Stimulated activated CD4-positive, alpha-beta T cell treated with anti-CD3 and anti-CD28 coated beads, Interleukin-1b, Interleukin-23, amount 100 ng/mL, for 4 hours (primary cell): ENCODE results near the gene SLC36A1.

Source experiments
- DNase-seq, 2 donors: peaks; one replicate each; pipeline ENCODE4 v3.0.0-alpha.2; 2020; ENCODE audit warnings: low read depth in 2 of 2

SLC36A1 gene

DNA sequence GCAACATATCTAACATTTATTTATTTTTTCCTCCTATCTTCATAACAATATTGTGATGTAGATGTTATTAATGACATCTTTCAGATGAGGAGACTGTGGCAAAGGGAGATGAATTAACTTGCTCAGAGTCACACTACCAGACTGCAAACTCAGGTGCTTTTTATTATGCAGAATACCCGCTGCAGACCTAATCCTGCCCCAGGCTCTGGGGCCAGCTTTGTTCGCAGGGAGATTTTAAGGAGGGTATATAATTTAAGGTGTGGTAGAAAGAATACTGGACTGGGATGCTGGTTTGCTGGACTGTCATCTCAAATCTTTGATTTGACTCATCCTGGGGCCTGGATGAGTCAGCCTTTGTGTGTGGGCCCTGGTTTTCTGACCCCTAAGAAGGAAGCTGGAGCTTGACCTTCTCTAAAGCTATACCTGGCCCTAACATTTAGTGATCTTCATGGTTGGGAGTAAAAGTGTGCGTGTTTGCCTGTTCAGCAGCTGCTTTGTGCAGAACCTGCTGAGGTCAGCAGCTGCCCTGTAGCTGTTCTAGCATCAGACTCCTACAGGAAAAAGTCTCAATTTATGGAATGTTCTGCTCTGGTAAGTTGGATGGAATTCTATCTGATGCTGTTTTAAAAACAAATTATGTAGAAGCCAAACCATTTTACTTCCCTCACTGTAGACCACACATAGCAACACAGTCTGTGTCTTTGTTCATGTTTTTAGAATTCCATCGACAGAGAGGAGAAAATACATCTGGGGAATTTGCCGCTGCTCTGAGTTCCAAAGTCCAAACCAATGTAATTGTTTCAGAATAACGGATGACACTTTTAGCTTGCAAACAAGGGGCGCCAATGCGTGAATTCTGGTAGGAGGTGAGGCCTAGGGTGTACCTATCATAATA lies 4.5 kb downstream of the SLC36A1 start:
- no peak for DNase-seq

DNA sequence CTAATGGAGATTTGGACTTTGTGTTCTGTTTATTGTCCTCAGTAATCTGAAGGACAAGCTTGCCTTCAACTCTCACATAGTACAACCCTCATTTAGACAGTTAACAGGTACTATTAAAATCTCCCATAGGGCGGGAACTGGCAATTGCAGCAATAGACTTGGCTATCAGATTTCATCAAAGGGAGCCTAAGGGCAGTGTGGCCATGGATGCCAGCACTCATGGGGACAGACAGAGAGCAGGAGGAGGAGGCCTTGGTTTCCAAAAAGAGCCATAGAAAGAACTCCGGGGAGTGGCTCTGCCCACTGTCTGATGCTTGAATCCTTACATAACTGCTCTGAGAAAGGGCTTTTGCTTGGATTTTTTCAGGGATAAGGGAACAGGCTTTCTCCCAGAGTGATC lies 6.8 kb downstream of the SLC36A1 start:
- no peak for DNase-seq

DNA sequence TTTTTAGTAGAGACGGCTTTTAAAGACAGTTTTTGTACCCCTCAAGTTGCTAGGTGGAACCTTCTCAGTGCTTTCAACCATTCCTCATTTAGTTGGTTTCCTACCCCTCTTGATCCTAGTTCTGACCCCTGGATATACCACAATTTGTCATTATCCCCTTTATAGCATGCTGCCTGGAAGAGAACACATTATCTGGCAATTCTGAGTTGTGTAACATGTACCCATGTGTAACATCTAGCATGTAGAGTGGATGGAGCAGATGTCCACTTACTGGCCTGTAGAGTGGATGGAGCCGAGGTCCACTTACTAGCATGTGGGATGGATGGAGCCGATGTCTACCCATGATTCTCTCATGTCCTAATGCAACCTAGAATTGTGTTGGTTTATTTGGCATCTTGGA lies 7.5 kb downstream of the SLC36A1 start:
- no peak for DNase-seq

DNA sequence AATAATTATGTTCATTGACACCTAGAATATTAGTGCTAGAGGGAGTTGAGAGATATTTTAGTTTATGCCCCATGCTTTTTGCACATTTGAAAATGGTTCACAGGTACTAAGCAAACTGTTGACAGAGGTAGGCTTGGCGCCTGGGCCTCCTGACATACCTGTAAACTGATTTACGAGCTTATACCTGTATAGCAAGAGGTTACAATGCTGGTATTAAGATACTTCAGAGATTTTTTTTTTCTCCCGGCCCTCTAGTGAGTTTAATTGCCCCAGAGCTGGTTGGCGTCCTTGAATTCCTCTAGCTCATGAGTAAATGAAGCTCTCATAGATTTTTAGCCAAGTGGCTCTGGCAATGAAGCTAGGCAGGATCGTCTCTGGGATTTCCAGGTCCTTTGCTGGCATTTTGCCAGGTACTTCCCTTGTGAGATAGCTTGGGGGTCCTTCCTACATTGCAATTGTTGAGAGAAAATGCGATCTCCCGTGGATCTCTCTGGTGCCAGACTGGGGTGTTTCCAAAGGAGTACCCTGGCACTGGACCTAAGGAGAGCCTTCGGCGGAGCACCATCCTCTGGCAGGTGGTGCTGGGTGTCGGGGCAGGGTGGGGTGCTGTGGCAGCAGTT lies 9.0 kb downstream of the SLC36A1 start:
- no peak for DNase-seq

DNA sequence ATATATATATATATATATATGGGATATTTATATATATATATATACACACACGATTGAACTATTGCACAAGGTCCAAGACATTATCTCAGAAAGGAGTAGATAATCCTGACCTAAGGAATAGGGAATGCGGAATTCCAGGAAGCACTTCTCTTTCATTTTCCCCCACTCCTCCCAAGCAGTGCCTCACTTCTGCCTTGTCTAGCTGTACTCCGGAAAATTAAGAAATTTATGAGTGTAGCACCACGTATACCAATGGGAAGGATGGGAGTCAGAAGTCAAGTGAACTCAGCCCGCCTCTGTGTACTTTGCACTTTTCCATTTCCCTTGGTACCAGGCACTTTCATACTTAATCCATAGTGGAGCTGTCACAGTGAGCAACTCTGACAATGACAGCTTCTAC lies 10.9 kb downstream of the SLC36A1 start:
- no peak for DNase-seq

GRCh38 chr5:151459680-151460324 lies 12.4 kb downstream of the SLC36A1 start:
- no peak for DNase-seq

DNA sequence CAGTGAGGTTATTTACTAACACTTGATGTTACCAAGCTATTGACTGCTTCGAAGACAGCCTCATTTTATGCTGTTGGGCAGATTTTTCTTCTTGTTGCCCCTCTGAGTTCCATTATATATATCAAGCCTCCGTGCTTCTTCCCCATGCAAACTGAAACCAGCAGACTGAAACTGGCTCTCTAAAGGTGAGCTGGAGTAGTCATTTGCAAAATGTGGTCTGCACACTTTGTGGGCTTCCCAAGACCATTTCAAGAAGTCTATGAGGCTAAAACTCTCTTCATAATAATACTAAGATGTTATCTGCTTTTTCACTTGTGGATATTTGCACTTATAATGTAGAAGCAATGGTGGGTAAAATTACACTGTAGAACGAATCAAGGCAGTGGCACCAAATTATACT lies 13.9 kb downstream of the SLC36A1 start:
- DNase-seq: no peak

GRCh38 chr5:151463137-151464029 lies 16.0 kb downstream of the SLC36A1 start:
- no peak for DNase-seq

- DNase-seq: no peak
Measured at GRCh38 chr5:151464101-151464500, 16.7 kb downstream of the SLC36A1 start.

DNA sequence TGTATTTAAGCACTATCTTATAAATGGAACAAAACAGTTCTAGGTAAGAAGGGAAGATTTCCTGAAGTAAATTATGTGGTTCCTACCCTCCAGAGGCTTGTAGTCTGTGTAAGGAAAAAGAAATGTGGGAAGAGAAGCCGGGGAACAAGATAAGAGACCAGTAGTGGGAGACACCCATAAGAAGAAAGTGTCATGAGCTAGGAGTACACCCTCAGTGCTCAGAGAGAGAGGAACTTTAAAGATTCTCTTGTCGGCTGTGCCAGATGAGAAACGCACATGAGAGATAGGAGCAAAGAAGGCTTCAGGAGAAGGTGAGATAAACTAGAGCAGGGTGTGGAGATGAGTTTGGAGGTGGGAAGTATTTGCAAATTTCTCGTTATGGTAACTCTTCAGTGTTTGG lies 18.1 kb downstream of the SLC36A1 start:
- no peak for DNase-seq

GRCh38 chr5:151467576-151467975 lies 20.2 kb downstream of the SLC36A1 start:
- no peak for DNase-seq

DNA sequence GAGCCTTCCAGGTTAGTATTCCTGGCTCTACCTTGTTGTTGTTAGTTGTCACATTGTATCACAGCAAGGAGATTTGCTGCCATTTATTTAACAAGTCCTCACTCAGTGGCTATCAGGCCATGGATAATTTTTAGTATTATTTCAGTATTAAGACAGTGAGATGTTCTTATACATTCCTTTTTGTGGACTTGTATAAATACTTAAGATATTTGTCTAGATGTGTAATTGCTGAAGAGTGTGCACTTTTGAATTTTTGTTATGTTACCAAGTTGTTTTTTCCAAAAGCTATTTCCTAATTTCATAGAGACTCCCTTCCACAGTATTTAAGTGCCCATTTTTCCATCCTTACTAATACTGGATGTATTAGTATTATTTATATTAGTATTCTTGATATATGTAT lies 22.0 kb downstream of the SLC36A1 start:
- no peak for DNase-seq

DNA sequence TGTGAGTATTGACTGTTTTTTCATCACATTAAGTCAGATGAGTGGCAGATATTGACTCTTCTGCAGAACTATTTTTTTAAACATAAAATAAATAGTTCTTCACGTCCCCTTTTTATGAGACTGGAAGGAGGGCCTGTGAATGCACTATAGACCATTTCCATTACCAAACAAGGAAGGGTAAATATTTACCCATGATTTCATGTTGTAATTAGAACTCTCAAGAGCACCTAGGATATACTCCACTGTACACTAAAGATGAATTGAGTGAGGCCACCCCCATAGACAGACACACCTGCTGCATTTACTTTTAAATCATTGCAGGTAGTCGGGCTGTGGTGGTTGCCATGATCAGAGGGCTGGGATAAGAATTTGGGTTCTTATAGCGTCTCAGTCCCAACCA lies 22.6 kb downstream of the SLC36A1 start:
- no peak for DNase-seq

DNA sequence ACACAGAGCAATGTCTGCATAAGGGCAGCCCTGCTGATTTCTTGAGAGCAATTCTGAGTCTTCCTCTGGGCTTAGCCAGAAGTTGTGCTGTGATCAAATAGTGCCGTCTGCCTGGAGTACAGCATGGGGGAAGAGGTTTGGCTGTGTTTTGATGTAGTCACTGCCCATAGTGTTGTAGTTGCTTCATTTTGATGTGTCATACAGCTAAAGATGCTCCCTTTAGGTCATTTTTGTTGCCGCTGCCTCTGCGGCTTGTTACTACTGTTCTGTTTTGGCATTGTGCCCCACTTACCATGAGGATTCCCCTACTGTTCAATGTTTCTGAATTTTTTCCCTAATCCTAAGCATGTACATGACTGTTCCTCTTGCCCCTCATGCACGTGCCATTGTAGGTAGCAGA lies 23.0 kb downstream of the SLC36A1 start:
- DNase-seq: no peak

GRCh38 chr5:151471276-151471675 lies 23.9 kb downstream of the SLC36A1 start:
- DNase-seq: no peak

DNA sequence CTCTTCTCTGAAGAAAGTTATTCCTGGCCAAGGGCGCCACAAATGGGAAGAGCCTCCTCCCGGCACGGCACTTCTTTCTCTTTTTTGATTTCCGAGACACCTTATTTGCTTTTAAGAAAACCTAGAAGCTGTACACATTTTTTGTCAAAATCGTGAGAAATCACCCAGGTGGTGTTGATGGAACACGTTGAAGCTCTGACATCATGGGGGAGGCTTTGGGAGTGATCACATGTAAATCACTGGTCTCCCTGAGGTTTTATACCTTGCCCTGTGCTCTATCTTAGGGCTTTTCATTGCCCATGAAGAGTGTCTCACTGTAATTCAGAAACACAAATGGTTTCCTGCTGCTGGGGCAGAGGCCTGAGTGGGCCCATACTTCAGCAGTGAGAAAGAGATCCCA lies 27.4 kb downstream of the SLC36A1 start:
- no peak for DNase-seq

- no peak for DNase-seq
Measured at GRCh38 chr5:151475388-151475787, 28.0 kb downstream of the SLC36A1 start.

DNA sequence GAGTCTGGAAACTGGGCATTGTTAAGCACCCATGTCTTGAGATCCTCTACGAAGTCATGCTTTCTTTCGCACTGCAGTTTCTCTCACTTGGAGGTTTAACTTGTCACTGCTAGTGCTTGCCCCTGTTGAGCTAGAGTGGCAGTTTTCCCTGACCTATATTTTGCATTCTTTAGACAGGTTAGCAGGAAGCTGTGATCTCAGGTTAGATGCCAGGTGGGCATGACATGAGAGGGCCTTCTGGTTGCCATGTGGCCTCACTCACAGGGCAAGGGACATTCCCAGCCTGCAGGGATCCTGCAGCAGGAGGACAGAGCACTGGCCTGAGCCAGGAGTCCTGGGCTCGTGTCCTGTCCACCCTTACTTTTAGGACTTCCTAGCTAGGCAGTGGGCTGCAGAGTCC lies 28.6 kb downstream of the SLC36A1 start:
- no peak for DNase-seq

DNA sequence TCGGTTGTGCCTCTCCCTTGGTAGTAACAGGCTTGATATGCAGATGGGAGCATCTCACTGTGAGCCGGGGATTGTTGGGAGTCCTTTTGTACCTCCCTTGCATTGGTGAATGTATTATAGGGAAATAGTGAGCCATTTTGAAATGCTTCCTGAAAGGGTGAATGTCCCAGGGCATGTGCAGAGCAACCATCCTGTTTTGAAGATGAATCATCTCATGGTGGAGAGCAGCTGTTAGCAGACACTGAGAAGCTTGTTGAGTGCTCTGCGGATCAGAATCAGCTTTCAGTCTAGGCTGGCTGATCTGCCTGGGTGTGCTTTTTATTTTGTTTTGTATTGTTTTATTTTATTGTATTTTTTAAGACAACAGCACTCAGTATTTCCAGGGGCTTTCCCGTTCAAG lies 29.7 kb downstream of the SLC36A1 start:
- DNase-seq: no peak

DNA sequence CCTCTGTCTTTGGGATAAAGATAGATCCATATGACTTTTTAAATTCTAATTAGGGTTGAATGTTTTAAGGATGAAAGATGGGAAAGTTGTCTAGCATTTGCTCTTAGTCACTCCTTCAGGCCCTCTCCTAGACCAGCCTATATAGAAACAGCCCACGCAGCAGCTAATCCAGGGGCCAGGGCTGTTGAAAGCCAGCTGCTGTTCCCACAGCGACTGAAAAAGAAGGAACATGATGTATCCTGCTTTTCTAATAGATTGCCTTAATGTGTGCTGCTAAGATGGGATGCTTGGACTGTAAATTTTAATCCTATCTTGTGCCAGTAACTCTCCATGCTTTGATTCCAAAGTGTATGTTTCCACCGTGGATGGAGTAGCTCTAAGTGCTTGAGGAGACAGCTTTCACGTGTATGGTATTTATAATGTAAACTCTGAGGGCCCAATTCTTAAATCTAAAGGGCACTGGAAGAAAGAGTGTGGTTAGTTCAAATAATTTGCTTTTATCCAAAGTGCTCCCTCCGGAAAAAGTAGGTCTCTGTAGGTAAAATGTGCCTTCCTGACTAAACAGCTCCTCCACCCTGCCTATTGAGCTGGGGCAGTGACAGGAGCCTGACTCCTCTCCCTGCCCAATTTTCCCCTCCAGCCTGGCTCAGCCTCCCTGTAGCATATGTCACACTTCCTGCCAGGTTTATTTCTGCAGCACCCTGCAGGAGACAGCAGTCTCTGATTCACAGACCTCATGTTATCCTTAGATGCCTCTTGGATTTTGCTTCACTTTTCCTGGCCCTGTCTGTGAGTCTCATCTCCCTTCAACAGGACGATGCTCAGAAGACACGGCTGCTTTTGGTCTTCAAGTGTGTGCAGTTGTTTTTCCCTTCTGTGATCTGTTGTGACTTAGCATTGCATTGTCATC lies 33.2 kb downstream of the SLC36A1 start:
- DNase-seq: no peak

GRCh38 chr5:151483176-151483575 lies 35.8 kb downstream of the SLC36A1 start:
- no peak for DNase-seq
